ENCODE measurements around the gene TNS4. TPM values are rescaled to one million over a fixed set of nuclear protein-coding genes. Genes with fewer than 3 reads are reported as not detected.

The TNS4 gene
- total RNA-seq, 2 experiments from 2014 or later = 0.22 to 0.97 TPM

DNA sequence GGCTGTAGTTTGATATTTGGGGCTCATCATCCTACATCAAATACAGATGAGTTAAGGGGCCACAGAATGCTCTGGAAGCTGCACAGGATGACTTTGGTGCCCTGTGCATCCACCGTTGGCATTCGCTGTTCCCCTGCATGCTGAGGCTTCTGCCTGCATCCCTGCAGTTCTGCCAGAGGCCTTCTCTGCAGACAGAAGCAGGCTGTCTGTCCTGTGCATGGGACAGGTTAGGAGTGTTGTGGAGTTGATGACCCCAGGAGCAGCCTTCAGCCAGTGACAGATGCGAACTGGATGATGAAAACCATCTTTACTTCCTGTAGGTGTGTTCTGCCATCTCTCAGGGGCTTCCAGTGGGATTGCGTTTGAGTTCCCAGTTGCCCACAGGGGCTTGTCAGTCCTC is 13.6 kb upstream of the TNS4 start:
- intact Hi-C loops (cut with micrococcal nuclease; ENCODE audit: unreplicated experiment) = no loop called here
- ChIA-PET CTCF (ENCODE audit: unreplicated experiment) (no interaction called here), POLR2A (interaction anchor here (0.6 kb wide), 1 partner anchor 39 kb away, joined by 3 read pairs; no protein-coding TSS in a partner anchor)
- Histone ChIP-seq H2AFZ (ENCODE audit: low read length) (no peak overlapping the region), H4K20me1 (ENCODE audit: insufficient read depth, low read length) (no peaks in the 10 kb centered on the region), H3K36me3 (ENCODE audit: insufficient read depth, low read length) (no peaks in the 10 kb centered on the region), H3K4me3 (ENCODE audit: low read depth, low read length, poor library complexity, severe bottlenecking) (no peak overlapping the region), H3K79me2 (ENCODE audit: insufficient read depth, low read depth, low read length) (no peaks in the 10 kb centered on the region), H3K9me2 (ENCODE audit: insufficient read depth, low read length) (no peaks in the 10 kb centered on the region), H3K4me1 (ENCODE audit: insufficient read depth, low read length, poor library complexity, severe bottlenecking) (peaks cover 37% of the 10 kb centered on the region), H3K4me2 (ENCODE audit: low read length) (0 out of 2 replicates have a peak overlapping the region, but pooled peaks have one; percentile 90), H3K27ac (ENCODE audit: low read depth, low read length, poor library complexity, severe bottlenecking) (no peak overlapping the region), H3K9me3 (ENCODE audit: low read length) (no peaks in the 10 kb centered on the region)
- no peak for DNase-seq (ENCODE audit: low spot score)
- no TSS peak for BruUV-seq (replicated peaks)
- TF ChIP-seq CTCF (conservative IDR thresholded peaks at IDR 0.05; ENCODE audit: low read length) (no peak), EZH2phosphoT487 (IDR thresholded peaks at IDR 0.05; ENCODE audit: borderline replicate concordance, low read depth, low read length) (no peak)

DNA sequence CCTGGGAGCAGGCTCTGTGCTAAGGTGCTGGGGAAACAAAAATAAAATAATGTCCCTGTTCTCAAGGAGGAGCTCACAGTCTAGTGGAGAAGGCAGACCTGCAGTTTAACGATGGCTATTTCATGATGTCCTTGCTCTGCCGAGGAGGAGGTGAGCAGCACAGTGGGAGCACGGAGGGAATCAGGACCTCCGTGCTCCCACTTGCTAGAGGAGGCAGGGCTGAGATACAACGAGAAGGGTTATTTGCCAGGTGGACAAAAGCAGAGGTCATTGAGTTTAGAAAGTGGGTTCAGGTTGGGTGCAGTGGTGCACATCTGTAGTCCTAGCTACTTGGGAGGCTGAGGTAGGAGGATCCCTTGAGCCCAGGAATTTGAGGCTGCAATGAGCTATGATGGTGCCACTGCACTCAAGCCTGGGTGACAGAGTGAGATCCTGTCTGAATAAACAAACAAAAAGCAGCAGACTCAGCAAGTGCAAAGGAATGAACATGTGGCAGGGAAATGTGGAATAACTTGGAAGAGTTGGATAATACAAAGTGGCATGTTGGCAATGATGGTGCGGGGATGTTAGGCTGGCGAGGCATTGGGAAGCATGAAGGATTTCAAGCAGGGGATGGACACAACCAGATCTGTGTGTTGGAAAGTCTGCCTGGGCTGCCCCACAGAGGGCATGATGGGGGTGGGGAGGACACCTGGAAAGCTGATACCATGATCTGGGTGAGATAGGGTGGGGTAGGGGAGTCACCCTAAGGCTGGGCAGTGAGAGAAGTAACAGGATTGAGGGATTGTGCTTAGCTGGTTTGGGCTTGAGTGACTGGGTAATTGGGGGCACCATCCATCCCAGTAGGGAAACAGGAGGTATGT is 12.8 kb upstream of the TNS4 start:
- no peak overlapping the region for H3K4me2 ChIP-seq (ENCODE audit: low read length)
- CTCF ChIA-PET (ENCODE audit: unreplicated experiment) = no interaction called here
- POLR2A ChIA-PET = interaction anchor here (0.5 kb wide), 1 partner anchor 1528 kb away, joined by 5 read pairs; no protein-coding TSS in a partner anchor

More for the DNA sequence above, 12.8 kb upstream of the TNS4 start:
- TF ChIP-seq EZH2phosphoT487 (IDR thresholded peaks at IDR 0.05; ENCODE audit: borderline replicate concordance, low read depth, low read length) (no peak), CTCF (conservative IDR thresholded peaks at IDR 0.05; ENCODE audit: low read length) (no peak)
- Histone ChIP-seq H3K27ac (ENCODE audit: low read depth, low read length, poor library complexity, severe bottlenecking) (no peak overlapping the region), H3K4me1 (ENCODE audit: insufficient read depth, low read length, poor library complexity, severe bottlenecking) (peaks cover 37% of the 10 kb centered on the region), H3K4me3 (ENCODE audit: low read depth, low read length, poor library complexity, severe bottlenecking) (no peak overlapping the region), H3K9me2 (ENCODE audit: insufficient read depth, low read length) (no peaks in the 10 kb centered on the region), H3K36me3 (ENCODE audit: insufficient read depth, low read length) (no peaks in the 10 kb centered on the region), H3K79me2 (ENCODE audit: insufficient read depth, low read depth, low read length) (no peaks in the 10 kb centered on the region), H3K9me3 (ENCODE audit: low read length) (no peaks in the 10 kb centered on the region), H4K20me1 (ENCODE audit: insufficient read depth, low read length) (no peaks in the 10 kb centered on the region), H2AFZ (ENCODE audit: low read length) (no peak overlapping the region)
- no peak for DNase-seq (ENCODE audit: low spot score)
- intact Hi-C loops (cut with micrococcal nuclease; ENCODE audit: unreplicated experiment) = no loop called here
- BruUV-seq (replicated peaks) = no TSS peak
